SH-SY5Y (cell line): ENCODE results near the gene ALDH3B2.

Experiments used
- GATA2 ChIP-seq: IDR thresholded peaks from 2 replicates; pipeline ENCODE4 v1.6.1; 2011; ENCODE audit warnings: mild to moderate bottlenecking, low read depth, low read length
- GATA3 ChIP-seq: IDR thresholded peaks from 2 replicates; pipeline ENCODE4 v1.6.1; 2011; ENCODE audit warnings: low read depth, mild to moderate bottlenecking, low read length, moderate library complexity

GRCh38 chr11:67700141-67700540 lies 25.7 kb upstream of the ALDH3B2 start:
- TF ChIP-seq GATA2: no peak
- no peak for TF ChIP-seq GATA3
